ENCODE results near the gene WAPL. TPM values are rescaled to one million over a fixed set of nuclear protein-coding genes. Genes with fewer than 3 reads are reported as not detected.

Gene WAPL
- total RNA-seq, 2 experiments from 2014 or later = 30.2 to 33.5 TPM

DNA sequence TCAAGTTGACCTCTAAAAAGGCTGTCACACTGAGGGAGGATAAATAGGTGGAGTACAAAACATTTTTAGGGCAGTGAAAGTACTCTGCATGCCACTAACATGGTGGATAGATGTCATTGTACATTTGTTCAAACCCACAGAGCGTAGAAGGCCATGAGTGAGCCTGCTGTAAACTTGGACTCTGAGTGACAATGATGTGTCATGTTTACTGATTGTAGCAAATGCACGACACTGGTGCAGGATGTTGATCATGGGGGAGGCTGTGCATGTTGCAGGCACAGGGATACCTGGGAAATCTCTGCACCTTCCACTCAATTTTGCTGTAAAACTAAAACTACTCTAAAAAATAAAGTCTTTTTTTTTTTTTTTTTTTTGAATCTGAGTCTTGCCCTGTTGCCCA lies 102.5 kb downstream of the WAPL start:
- no peaks in the 10 kb centered on the region for H3K9me3 Mint-ChIP-seq
- no peaks in the 10 kb centered on the region for H3K36me3 Mint-ChIP-seq (ENCODE audit: low read depth)
- DNase-seq = peak; percentile 35
- CTCF ChIA-PET = interaction anchor here (0.7 kb wide), 1 partner anchor 214 kb away, joined by 5 read pairs; no protein-coding TSS in a partner anchor
- intact Hi-C loops (cut with micrococcal nuclease) = loop anchor here (2.0 kb wide), 1 partner anchor 18 kb away; no protein-coding TSS in a partner anchor
- H3K4me3 Mint-ChIP-seq = no peak overlapping the region
- H3K4me1 Mint-ChIP-seq (ENCODE audit: low read depth) = peaks cover 24% of the 10 kb centered on the region
- no peaks in the 10 kb centered on the region for H3K27me3 Mint-ChIP-seq (ENCODE audit: low read depth)
- no peak overlapping the region for H3K27ac Mint-ChIP-seq

DNA sequence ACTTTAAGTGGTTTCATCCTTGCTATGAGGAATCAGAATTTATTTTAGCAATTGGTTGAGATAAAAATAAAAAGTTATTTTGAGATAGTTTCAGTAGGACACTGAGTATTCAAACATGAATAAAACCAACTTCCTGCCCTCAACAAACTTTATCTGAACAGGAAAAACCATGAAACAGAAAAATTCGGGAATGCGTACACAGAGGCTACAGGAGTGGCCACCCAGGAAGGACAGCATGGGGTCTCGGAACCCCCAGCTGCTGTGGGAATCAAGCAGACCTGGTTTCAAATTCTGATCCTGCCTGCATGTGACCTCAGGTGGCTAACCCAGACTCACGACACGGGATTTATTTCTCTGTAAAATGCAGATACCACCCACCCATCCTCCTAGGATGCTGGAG lies 106.0 kb downstream of the WAPL start:
- intact Hi-C loops (cut with micrococcal nuclease) = no loop called here
- no peaks in the 10 kb centered on the region for H3K27me3 Mint-ChIP-seq (ENCODE audit: low read depth)
- H3K4me3 Mint-ChIP-seq = no peak overlapping the region
- CTCF ChIA-PET = interaction anchor here (0.5 kb wide), 1 partner anchor 13 kb away, joined by 4 read pairs; no protein-coding TSS in a partner anchor
- H3K27ac Mint-ChIP-seq = no peak overlapping the region
- DNase-seq = no peak
- peaks cover 2% of the 10 kb centered on the region for H3K36me3 Mint-ChIP-seq (ENCODE audit: low read depth)
- peaks cover 55% of the 10 kb centered on the region for H3K4me1 Mint-ChIP-seq (ENCODE audit: low read depth)
- H3K9me3 Mint-ChIP-seq = peaks cover 5% of the 10 kb centered on the region

GRCh38 chr10:86415116-86415515 lies 106.5 kb downstream of the WAPL start:
- intact Hi-C loops (cut with micrococcal nuclease) = no loop called here
- no peak for DNase-seq
- H3K36me3 Mint-ChIP-seq (ENCODE audit: low read depth) = peaks cover 2% of the 10 kb centered on the region
- peaks cover 58% of the 10 kb centered on the region for H3K4me1 Mint-ChIP-seq (ENCODE audit: low read depth)
- H3K4me3 Mint-ChIP-seq = no peak overlapping the region
- CTCF ChIA-PET = interaction anchor here (0.5 to 5.1 kb wide), 2 partner anchors 13 to 14 kb away, joined by 4 to 55 read pairs; no protein-coding TSS in a partner anchor
- H3K9me3 Mint-ChIP-seq = peaks cover 7% of the 10 kb centered on the region
- H3K27ac Mint-ChIP-seq = no peak overlapping the region
- no peaks in the 10 kb centered on the region for H3K27me3 Mint-ChIP-seq (ENCODE audit: low read depth)

- CTCF ChIA-PET = interaction anchor here (5.1 kb wide), 1 partner anchor 12 kb away, joined by 55 read pairs; no protein-coding TSS in a partner anchor
- Mint-ChIP-seq H3K4me3 (peak overlapping the region; percentile 22), H3K27ac (peak overlapping the region; percentile 85), H3K9me3 (peaks cover 7% of the 10 kb centered on the region), H3K4me1 (ENCODE audit: low read depth) (peaks cover 48% of the 10 kb centered on the region), H3K36me3 (ENCODE audit: low read depth) (peaks cover 2% of the 10 kb centered on the region), H3K27me3 (ENCODE audit: low read depth) (no peaks in the 10 kb centered on the region)
- intact Hi-C loops (cut with micrococcal nuclease) = loop anchor here (1.0 to 2.0 kb wide), 3 partner anchors 13 to 108 kb away; partner anchors contain the start of gene WAPL
- DNase-seq = peak; percentile 47
Observed at GRCh38 chr10:86413046-86413728, 108.4 kb downstream of the WAPL start.

GRCh38 chr10:86411852-86412560 lies 109.6 kb downstream of the WAPL start:
- H3K27me3 Mint-ChIP-seq (ENCODE audit: low read depth) = no peaks in the 10 kb centered on the region
- intact Hi-C loops (cut with micrococcal nuclease) = loop anchor here (2.0 kb wide), 2 partner anchors 35 to 109 kb away; partner anchors contain the start of gene WAPL
- H3K4me1 Mint-ChIP-seq (ENCODE audit: low read depth) = peaks cover 45% of the 10 kb centered on the region
- CTCF ChIA-PET = interaction anchor here (1.4 to 5.1 kb wide), 2 partner anchors 11 to 173 kb away, joined by 4 to 55 read pairs; no protein-coding TSS in a partner anchor
- peak overlapping the region; percentile 85 for H3K27ac Mint-ChIP-seq
- peaks cover 7% of the 10 kb centered on the region for H3K9me3 Mint-ChIP-seq
- peaks cover 2% of the 10 kb centered on the region for H3K36me3 Mint-ChIP-seq (ENCODE audit: low read depth)
- peak overlapping the region; percentile 60 for H3K4me3 Mint-ChIP-seq
- peak; percentile 32 for DNase-seq

- CTCF ChIA-PET = interaction anchor here (0.6 to 5.1 kb wide), 3 partner anchors 10 to 175 kb away, joined by 3 to 55 read pairs (median 4); no protein-coding TSS in a partner anchor
- Mint-ChIP-seq H3K4me3 (peak overlapping the region; percentile 60), H3K27me3 (ENCODE audit: low read depth) (no peaks in the 10 kb centered on the region), H3K27ac (peak overlapping the region; percentile 85), H3K4me1 (ENCODE audit: low read depth) (peaks cover 45% of the 10 kb centered on the region), H3K36me3 (ENCODE audit: low read depth) (peaks cover 2% of the 10 kb centered on the region), H3K9me3 (peaks cover 7% of the 10 kb centered on the region)
- intact Hi-C loops (cut with micrococcal nuclease) = no loop called here
- DNase-seq = peak; percentile 68
Observed at GRCh38 chr10:86411281-86411841, 110.2 kb downstream of the WAPL start.

DNA sequence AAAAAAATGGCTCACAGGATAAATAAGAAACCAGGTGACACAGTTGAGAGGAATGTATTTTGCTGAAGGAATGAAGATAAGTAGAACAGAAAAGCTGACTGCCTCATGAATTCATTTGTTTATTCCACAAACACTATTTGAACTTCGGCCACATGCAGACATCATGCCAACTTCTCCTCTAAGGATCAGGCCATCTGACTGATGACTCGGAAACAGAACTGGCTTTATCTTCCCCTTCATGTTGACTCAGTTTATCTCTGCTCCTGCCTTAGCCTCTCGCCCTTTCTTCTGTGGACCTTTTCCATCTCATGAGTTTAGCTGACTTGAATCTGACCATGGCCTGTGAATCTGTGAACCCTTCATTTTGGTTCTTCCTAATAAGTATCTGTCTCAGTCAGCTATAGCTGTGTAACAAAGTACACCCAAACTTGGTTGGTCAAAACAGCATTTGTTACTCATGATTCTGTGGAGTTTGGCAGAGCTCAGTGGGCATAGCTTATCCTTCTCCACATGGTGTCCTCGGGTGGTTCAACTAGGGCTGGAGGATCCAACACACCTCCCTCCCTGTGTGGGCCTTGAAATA lies 111.0 kb downstream of the WAPL start:
- H3K36me3 Mint-ChIP-seq (ENCODE audit: low read depth) = peaks cover 2% of the 10 kb centered on the region
- no peak for DNase-seq
- intact Hi-C loops (cut with micrococcal nuclease) = no loop called here
- CTCF ChIA-PET = interaction anchor here (1.4 to 5.1 kb wide), 2 partner anchors 9 to 174 kb away, joined by 4 to 55 read pairs; no protein-coding TSS in a partner anchor
- H3K9me3 Mint-ChIP-seq = peaks cover 7% of the 10 kb centered on the region
- H3K27ac Mint-ChIP-seq = peak overlapping the region; percentile 85
- H3K4me1 Mint-ChIP-seq (ENCODE audit: low read depth) = peaks cover 42% of the 10 kb centered on the region
- H3K27me3 Mint-ChIP-seq (ENCODE audit: low read depth) = no peaks in the 10 kb centered on the region
- H3K4me3 Mint-ChIP-seq = no peak overlapping the region

- H3K9me3 Mint-ChIP-seq = peaks cover 7% of the 10 kb centered on the region
- no peak for DNase-seq
- no peak overlapping the region for H3K27ac Mint-ChIP-seq
- peaks cover 2% of the 10 kb centered on the region for H3K36me3 Mint-ChIP-seq (ENCODE audit: low read depth)
- no peak overlapping the region for H3K4me3 Mint-ChIP-seq
- H3K4me1 Mint-ChIP-seq (ENCODE audit: low read depth) = peaks cover 34% of the 10 kb centered on the region
- no peaks in the 10 kb centered on the region for H3K27me3 Mint-ChIP-seq (ENCODE audit: low read depth)
- intact Hi-C loops (cut with micrococcal nuclease) = no loop called here
- CTCF ChIA-PET = interaction anchor here (2.0 kb wide), 1 partner anchor 9 kb away, joined by 5 read pairs; no protein-coding TSS in a partner anchor
Observed at GRCh38 chr10:86409183-86409582, 112.4 kb downstream of the WAPL start.

GRCh38 chr10:86403183-86403797 lies 118.3 kb downstream of the WAPL start:
- intact Hi-C loops (cut with micrococcal nuclease) = loop anchor here (5.0 kb wide), 2 partner anchors 354 to 569 kb away; partner anchors contain the start of gene BMPR1A
- peaks cover 15% of the 10 kb centered on the region for H3K4me1 Mint-ChIP-seq (ENCODE audit: low read depth)
- H3K36me3 Mint-ChIP-seq (ENCODE audit: low read depth) = no peaks in the 10 kb centered on the region
- H3K27ac Mint-ChIP-seq = no peak overlapping the region
- no peaks in the 10 kb centered on the region for H3K9me3 Mint-ChIP-seq
- no peak for DNase-seq
- no peak overlapping the region for H3K4me3 Mint-ChIP-seq
- CTCF ChIA-PET = interaction anchor here (0.6 to 4.7 kb wide), 3 partner anchors 9 to 183 kb away, joined by 4 to 55 read pairs (median 12); no protein-coding TSS in a partner anchor
- H3K27me3 Mint-ChIP-seq (ENCODE audit: low read depth) = no peaks in the 10 kb centered on the region

GRCh38 chr10:86402283-86402941 lies 119.2 kb downstream of the WAPL start:
- no peaks in the 10 kb centered on the region for H3K27me3 Mint-ChIP-seq (ENCODE audit: low read depth)
- H3K9me3 Mint-ChIP-seq = no peaks in the 10 kb centered on the region
- no peak overlapping the region for H3K27ac Mint-ChIP-seq
- CTCF ChIA-PET = interaction anchor here (0.7 to 4.7 kb wide), 5 partner anchors 10 to 305 kb away, joined by 4 to 55 read pairs (median 7); no protein-coding TSS in a partner anchor
- intact Hi-C loops (cut with micrococcal nuclease) = loop anchor here (5.0 kb wide), 2 partner anchors 355 to 570 kb away; partner anchors contain the start of gene BMPR1A
- no peaks in the 10 kb centered on the region for H3K36me3 Mint-ChIP-seq (ENCODE audit: low read depth)
- H3K4me3 Mint-ChIP-seq = peak overlapping the region; percentile 9
- peaks cover 15% of the 10 kb centered on the region for H3K4me1 Mint-ChIP-seq (ENCODE audit: low read depth)
- DNase-seq = no peak
